Measurements from ENCODE around the gene TSR3.

GRCh38 chr16:1300664-1301476, 50.8 kb downstream of the TSR3 start:
- TF ChIP-seq CTCF (IDR thresholded peaks at IDR 0.05) (peak; percentile 97), ZFX (IDR thresholded peaks at IDR 0.05; ENCODE audit: borderline replicate concordance) (no peak)

Data from 22Rv1 (cell line).